ENCODE results near the gene IVL. TPM values are rescaled to one million over a fixed set of nuclear protein-coding genes. Genes with fewer than 3 reads are reported as not detected.

IVL gene
- total and polyA plus RNA-seq, 2 donors (not counting 3 experiments of a cell fraction or from before 2014, with no cell fraction given): not detected

GRCh38 chr1:152866321-152866720 is 42.0 kb upstream of the IVL start:
- POLR2A ChIA-PET: no interaction called here
- intact Hi-C loops (cut with micrococcal nuclease): no loop called here

More at GRCh38 chr1:152866321-152866720, 42.0 kb upstream of the IVL start:
- Histone ChIP-seq H3K27ac (ENCODE audit: insufficient read depth, low read depth, low read length) (no peak overlapping the region), H3K27me3 (ENCODE audit: control insufficient read depth in 2 of 2, insufficient read depth in 2 of 2, low read length in 2 of 2) (no peaks in the 10 kb centered on the region), H4K20me1 (replicated peaks; ENCODE audit: control insufficient read depth, extremely low read depth, insufficient read depth, low read length) (no peaks in the 10 kb centered on the region), H3K79me2 (ENCODE audit: control insufficient read depth, insufficient read depth, low read length) (no peaks in the 10 kb centered on the region), H2AFZ (ENCODE audit: low read depth, low read length) (no peak overlapping the region), H3K36me3 (ENCODE audit: control insufficient read depth in 2 of 2, extremely low read depth in 1 of 2, insufficient read depth in 2 of 2, low read length in 2 of 2) (no peaks in the 10 kb centered on the region), H3K9me1 (replicated peaks; ENCODE audit: control insufficient read depth, extremely low read depth, insufficient read depth, low read length) (no peaks in the 10 kb centered on the region), H3K4me1 (ENCODE audit: control insufficient read depth, extremely low read depth, insufficient read depth, low read length) (no peaks in the 10 kb centered on the region), H3K4me3 (replicated peaks in 1 of 3; ENCODE audit: insufficient read depth in 1 of 3, low read depth in 1 of 3, low read length in 3 of 3) (no peak overlapping the region), H3K9ac (replicated peaks; ENCODE audit: extremely low read depth, insufficient read depth, low read length) (no peak overlapping the region), H3K9me3 (replicated peaks; ENCODE audit: control insufficient read depth, insufficient read depth, low read length) (no peaks in the 10 kb centered on the region), H3K4me2 (ENCODE audit: insufficient read depth, low read length) (no peak overlapping the region)
- CTCF ChIA-PET: no interaction called here
- no peak for DNase-seq (ENCODE audit: low read depth, low spot score)
- dilution Hi-C loops (cut with MboI; ENCODE audit: extremely low pct_ligation_motif_present, low sequenced_read_pairs): no loop called here
- no peak for TF ChIP-seq POLR2AphosphoS5 (IDR thresholded peaks at IDR 0.05; ENCODE audit: insufficient read depth, low read depth, low read length)
- no peak for TF ChIP-seq EZH2 (IDR thresholded peaks at IDR 0.05; ENCODE audit: borderline replicate concordance, low read depth, low read length, severe bottlenecking)
- no peak for TF ChIP-seq MAX (IDR thresholded peaks at IDR 0.05; ENCODE audit: insufficient read depth, insufficient read length)
- TF ChIP-seq FOS (IDR thresholded peaks at IDR 0.05; ENCODE audit: borderline replicate concordance, insufficient read depth, low read length): no peak
- no peak for TF ChIP-seq CTCF (IDR thresholded peaks at IDR 0.05; ENCODE audit: extremely low read depth in 1 of 2, insufficient read depth in 1 of 2, low read depth in 1 of 2, low read length in 2 of 2)
- TF ChIP-seq POLR2A (IDR thresholded peaks at IDR 0.05; ENCODE audit: low read depth, low read length): no peak
- no peak for TF ChIP-seq GATA2 (IDR thresholded peaks at IDR 0.05; ENCODE audit: insufficient read depth, insufficient read length, low read depth, low read length)
- TF ChIP-seq MYC (IDR thresholded peaks at IDR 0.05; ENCODE audit: low read depth, low read length): no peak
- TF ChIP-seq JUN (IDR thresholded peaks at IDR 0.05; ENCODE audit: borderline replicate concordance, insufficient read depth, insufficient read length, low read depth): no peak
- BruUV-seq (replicated peaks): no TSS peak
- FAIRE-seq: no peak

Data from endothelial cell of umbilical vein (primary cell).